Naive thymus-derived CD4-positive, alpha-beta T cell (primary cell): ENCODE measurements around the gene LATS1. TPM values are rescaled to one million over a fixed set of nuclear protein-coding genes. Genes with fewer than 3 reads are reported as not detected.
A peak's percentile ranks its signal among the peaks of the same experiment; 100 is the strongest.

Source experiments
- ATAC-seq: fragments of 150-1000 bp; cut with Tn5 transposase; 2 replicates; pipeline ENCODE4 v1.10.0; 2021; ENCODE audit warnings: mild to moderate bottlenecking, moderate library complexity
- CTCF ChIA-PET: fragments of 350-600 bp; sonication (Branson Sonifier 250); formaldehyde crosslinking; loops from one replicate; lab custom pipeline; 2021; ENCODE audit warnings: antibody characterized with exemption; lab: Charles Lee
- POLR2A ChIA-PET: fragments of 350-600 bp; sonication (Branson Sonifier 250); formaldehyde crosslinking; loops from one replicate; lab custom pipeline; 2021; ENCODE audit warnings: antibody characterized with exemption, inconsistent platforms; lab: Charles Lee
- DNase-seq, 9 donors: peaks; one replicate each; pipeline versions ENCODE4 v3.0.0 to v3.0.0-alpha.2; 2020 to 2022; ENCODE audit warnings: mixed read lengths in 1 of 9
- H3K27ac ChIP-seq: one replicate; pipeline ENCODE4 v1.7.0; 2013; ENCODE audit warnings: mild to moderate bottlenecking, low read depth, low read length, moderate library complexity
- H3K27me3 ChIP-seq, 2 donors: one replicate each; pipeline ENCODE4 v1.7.0; 2013; ENCODE audit warnings: low read length in 2 of 2, mild to moderate bottlenecking in 2 of 2, moderate library complexity in 2 of 2; ENCODE audit not compliant: control insufficient read depth in 2 of 2, insufficient read depth in 2 of 2
- H3K36me3 ChIP-seq, 3 experiments: 1 replicate in 2 of 3; 2 replicates in 1 of 3; pipeline ENCODE4 v1.7.0; 2013; ENCODE audit warnings: low read length in 3 of 3, mild to moderate bottlenecking in 3 of 3, moderate library complexity in 1 of 3; ENCODE audit not compliant: insufficient read depth in 3 of 3, control insufficient read depth in 2 of 3
- H3K4me1 ChIP-seq, 2 donors: one replicate each; pipeline ENCODE4 v1.7.0; 2013; ENCODE audit warnings: low read length in 2 of 2, mild to moderate bottlenecking in 2 of 2, moderate library complexity in 1 of 2; ENCODE audit not compliant: control insufficient read depth in 2 of 2, insufficient read depth in 2 of 2
- H3K4me3 ChIP-seq: 2 replicates; pipeline ENCODE4 v1.7.0; 2013; ENCODE audit warnings: mild to moderate bottlenecking, low read length
- H3K9me3 ChIP-seq, 3 experiments: 1 replicate in 2 of 3; 2 replicates in 1 of 3; pipeline ENCODE4 v1.7.0; 2013; ENCODE audit warnings: low read length in 3 of 3; ENCODE audit not compliant: control insufficient read depth in 2 of 3
- H3K27ac Mint-ChIP-seq, 9 donors: one replicate each; pipeline ENCODE4 v1.8.0; 2020 to 2022; ENCODE audit warnings: mixed read lengths in 9 of 9, mild to moderate bottlenecking in 8 of 9, moderate library complexity in 5 of 9, inconsistent platforms in 2 of 9
- H3K27me3 Mint-ChIP-seq, 5 donors: one replicate each; pipeline ENCODE4 v1.8.0; 2021 to 2022; ENCODE audit warnings: mixed read lengths in 5 of 5, mild to moderate bottlenecking in 1 of 5
- H3K36me3 Mint-ChIP-seq, 5 donors: one replicate each; pipeline ENCODE4 v1.8.0; 2020 to 2022; ENCODE audit warnings: mixed read lengths in 5 of 5, mild to moderate bottlenecking in 3 of 5, inconsistent platforms in 1 of 5
- H3K4me1 Mint-ChIP-seq, 7 donors: one replicate each; pipeline ENCODE4 v1.8.0; 2020 to 2022; ENCODE audit warnings: mixed read lengths in 7 of 7, mild to moderate bottlenecking in 3 of 7, inconsistent platforms in 1 of 7
- H3K4me3 Mint-ChIP-seq, 10 donors: one replicate each; pipeline ENCODE4 v1.8.0; 2020 to 2022; ENCODE audit warnings: mild to moderate bottlenecking in 10 of 10, mixed read lengths in 10 of 10, moderate library complexity in 6 of 10, inconsistent platforms in 2 of 10
- H3K9me3 Mint-ChIP-seq, 11 donors: one replicate each; pipeline ENCODE4 v1.8.0; 2020 to 2022; ENCODE audit warnings: mixed read lengths in 11 of 11, mild to moderate bottlenecking in 4 of 11, inconsistent platforms in 1 of 11, moderate library complexity in 1 of 11
- intact Hi-C, 2 donors: fragments of 100-400 bp; cut with micrococcal nuclease; formaldehyde crosslinking; loops; one replicate each; pipeline ENCODE4 v1.15.1; 2023
- polyA plus RNA-seq, 2 donors: library from polyadenylated mRNA; unstranded; fragments of 300-500 nt; fragmentation: Illumina TruSeq; gene quantifications; one replicate each; pipeline ENCODE4 v1.2.3, GENCODE V29; 2021
- total RNA-seq, 6 experiments: library from RNA in 5 of 6; stranded (reverse) in 5 of 6; gene quantifications; 1 replicate in 5 of 6; 2 replicates in 1 of 6; pipeline ENCODE4 v1.2.3 and lab custom pipeline; 2021 to 2026

LATS1 gene
- total RNA-seq (10 to 100 TPM; 33.3 to 49.5 (median 44.6) TPM), polyA plus RNA-seq (10 to 100 TPM; 14.2 to 17.7 TPM), total RNA-seq (lab: John Stamatoyannopoulos, UW) (63.9 reads per million, percentile 76 among the genes with 10 or more reads in this experiment)

DNA sequence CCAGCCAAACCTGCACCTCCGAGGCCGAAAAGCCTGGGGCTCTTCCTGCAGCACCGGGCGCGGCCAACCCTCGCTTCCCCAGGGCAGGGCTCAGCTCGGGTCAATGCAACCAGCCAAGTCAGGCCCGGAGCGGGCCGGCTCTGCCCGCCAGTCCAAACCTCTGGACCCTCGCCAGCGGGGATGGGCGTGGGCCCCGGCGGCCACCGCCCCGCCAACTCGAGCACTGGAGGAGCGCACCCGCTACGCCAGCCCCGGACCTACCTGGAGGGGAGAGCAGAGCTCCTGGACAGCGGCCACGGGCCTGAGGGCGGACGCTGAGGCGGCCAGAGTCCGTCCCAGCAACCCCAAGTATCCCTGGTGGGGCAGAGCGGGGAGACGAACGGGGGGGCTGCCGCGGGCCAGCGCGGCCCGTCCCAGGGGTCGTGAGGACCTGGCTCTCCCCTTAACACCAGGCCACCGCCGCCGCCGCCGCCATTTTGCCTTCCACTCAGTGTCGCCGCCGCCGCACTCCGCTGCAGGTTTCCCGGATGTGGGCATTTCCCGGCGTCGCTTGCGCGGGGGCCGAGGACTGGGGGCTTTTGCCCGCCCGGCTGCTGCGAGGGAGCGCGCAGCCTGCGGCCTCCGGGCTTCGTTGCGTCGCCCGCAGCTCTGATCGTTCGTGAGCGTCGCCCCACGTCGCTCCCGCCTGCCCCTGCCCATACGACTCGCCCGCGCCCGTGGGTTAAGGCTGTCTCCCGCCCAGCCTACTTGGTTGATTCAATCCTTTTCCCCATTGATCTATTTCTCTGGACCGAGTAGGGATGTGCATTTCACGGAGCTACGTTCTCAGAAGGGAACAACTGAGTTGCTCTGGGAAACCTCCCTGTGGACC lies at the start of gene LATS1:
LATS1 (minus strand) TSS at position 514 of the 871 bp plus-strand sequence. CDS start 15,975 bp downstream, outside the sequence.
- intact Hi-C loops: loop anchor here (1.0 to 10.0 kb wide), 9 partner anchors 28 to 693 kb away; partner anchors contain the start of genes KATNA1 (in 2 of the 2), LRP11 (in 2 of the 2), NUP43 (in 2 of the 2) and PPIL4 (in 2 of the 2)
- POLR2A ChIA-PET: interaction anchor here (0.6 to 4.6 kb wide), 18 partner anchors 10 to 173 kb away, joined by 3 to 67 read pairs (median 3); partner anchors contain the start of genes GINM1, LRP11, NUP43 and PCMT1
- peaks cover 18 to 51% (median 44%) of the 10 kb centered on the region in 7 donors for H3K4me1 Mint-ChIP-seq

DNA sequence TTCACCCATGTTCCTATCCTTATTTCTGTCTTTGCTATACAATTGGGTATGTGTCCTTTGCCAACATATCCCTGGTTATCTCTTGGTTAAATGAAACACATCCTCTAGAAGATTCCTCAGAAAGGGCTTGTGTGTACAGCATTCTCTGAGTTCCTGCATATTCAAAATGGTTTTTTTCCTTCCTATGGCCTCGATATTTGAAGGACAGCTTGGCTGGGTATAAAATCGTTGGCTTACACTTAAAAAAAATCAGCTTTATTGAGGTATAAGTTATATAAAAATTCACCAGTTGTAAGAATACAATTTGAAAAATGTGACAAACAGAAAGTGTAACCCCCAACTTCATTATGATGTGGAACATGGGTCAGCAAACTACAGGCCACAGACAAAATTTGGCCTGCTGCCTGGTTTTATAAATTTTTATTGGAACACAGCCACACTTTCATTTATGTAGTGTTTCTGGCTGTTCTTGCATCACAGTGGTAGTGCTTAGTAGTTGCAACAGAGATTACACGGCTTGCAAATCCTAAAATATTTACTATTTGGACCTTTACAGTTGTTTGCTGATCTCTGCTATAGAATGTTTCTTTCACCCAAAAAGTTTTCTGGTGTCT lies 48.4 kb upstream of the LATS1 start:
- POLR2A ChIA-PET: no interaction called here
- H3K4me3 ChIP-seq: no peak overlapping the region
- no peak overlapping the region for H3K4me3 Mint-ChIP-seq
- peaks cover 0 to 7% (median 0%) of the 10 kb centered on the region in 3 experiments for H3K9me3 ChIP-seq
- peaks cover 4 to 28% (median 17%) of the 10 kb centered on the region in 7 donors for H3K4me1 Mint-ChIP-seq
- H3K27ac ChIP-seq: no peak overlapping the region
- H3K4me1 ChIP-seq: no peaks in the 10 kb centered on the region
- ATAC-seq: no peak
- intact Hi-C loops: no loop called here
- no peaks in the 10 kb centered on the region for H3K27me3 ChIP-seq
- peaks cover 0 to 10% (median 0%) of the 10 kb centered on the region in 3 experiments for H3K36me3 ChIP-seq
- H3K36me3 Mint-ChIP-seq: peaks cover 3 to 32% (median 26%) of the 10 kb centered on the region in 5 donors
- H3K9me3 Mint-ChIP-seq: peaks cover 0 to 10% (median 4%) of the 10 kb centered on the region in 11 donors
- H3K27ac Mint-ChIP-seq: peak overlapping the region in 1 of 9 donors; percentile 56
- no peak for DNase-seq
- no peaks in the 10 kb centered on the region for H3K27me3 Mint-ChIP-seq
- CTCF ChIA-PET: interaction anchor here (0.6 kb wide), 1 partner anchor 77 kb away, joined by 3 read pairs; no protein-coding TSS in a partner anchor

More for the DNA sequence above, at the start of gene LATS1:
- Histone ChIP-seq H3K27me3 (no peaks in the 10 kb centered on the region), H3K36me3 (peaks cover 0 to 10% (median 0%) of the 10 kb centered on the region in 3 experiments), H3K27ac (peak within 1 kb of the TSS; percentile 97), H3K4me1 (peaks cover 11 to 19% of the 10 kb centered on the region in 2 donors), H3K4me3 (peak within 1 kb of the TSS; percentile 72), H3K9me3 (no peaks in the 10 kb centered on the region)
- Mint-ChIP-seq H3K27me3 (no peaks in the 10 kb centered on the region), H3K9me3 (peaks cover 0 to 3% (median 0%) of the 10 kb centered on the region in 11 donors), H3K36me3 (peaks cover 0 to 13% (median 0%) of the 10 kb centered on the region in 5 donors), H3K4me3 (peak within 1 kb of the TSS; percentile 89 to 99 (median 94)), H3K27ac (peak within 1 kb of the TSS; percentile 95 to 99 (median 97))
- CTCF ChIA-PET: interaction anchor here (0.8 to 2.1 kb wide), 2 partner anchors 28 to 172 kb away, joined by 4 to 12 read pairs; partner anchors contain the start of gene PPIL4
- DNase-seq (peak; percentile 76 to 96 (median 91)), ATAC-seq (peak; percentile 96)

DNA sequence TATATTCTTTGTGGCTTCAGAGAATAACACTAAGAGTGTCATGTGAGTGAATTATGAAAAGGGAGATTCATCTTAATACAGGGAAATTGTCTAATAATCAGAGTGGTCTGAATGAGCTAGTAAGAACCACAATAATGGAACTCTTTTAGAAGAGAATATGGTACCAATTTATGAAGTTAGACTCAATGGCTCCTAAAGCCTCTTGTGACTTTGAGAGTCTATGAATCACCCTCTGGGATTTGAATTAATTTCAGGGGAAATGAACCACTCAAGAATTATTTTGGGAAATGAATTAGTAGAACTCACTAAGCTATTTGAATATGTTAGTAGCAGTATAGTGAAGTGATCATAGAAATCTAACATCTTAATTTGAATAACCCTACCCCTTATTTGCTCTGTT lies 46.0 kb upstream of the LATS1 start:
- DNase-seq (no peak), ATAC-seq (no peak)
- Histone ChIP-seq H3K9me3 (peaks cover 0 to 7% (median 0%) of the 10 kb centered on the region in 3 experiments), H3K4me1 (no peaks in the 10 kb centered on the region), H3K36me3 (peaks cover 0 to 15% (median 0%) of the 10 kb centered on the region in 3 experiments), H3K27me3 (no peaks in the 10 kb centered on the region), H3K27ac (no peak overlapping the region), H3K4me3 (no peak overlapping the region)
- H3K27ac Mint-ChIP-seq: peak overlapping the region in 1 of 9 donors; percentile 68
- POLR2A ChIA-PET: interaction anchor here (0.5 to 1.2 kb wide), 3 partner anchors 11 to 45 kb away, joined by 3 to 4 read pairs (median 3); partner anchors contain the start of gene LATS1
- CTCF ChIA-PET: interaction anchor here (0.6 to 0.9 kb wide), 3 partner anchors 10 to 104 kb away, joined by 3 to 5 read pairs (median 3); no protein-coding TSS in a partner anchor
- intact Hi-C loops: no loop called here
- no peaks in the 10 kb centered on the region for H3K27me3 Mint-ChIP-seq
- H3K36me3 Mint-ChIP-seq: peaks cover 10 to 31% (median 24%) of the 10 kb centered on the region in 5 donors
- peaks cover 4 to 36% (median 21%) of the 10 kb centered on the region in 7 donors for H3K4me1 Mint-ChIP-seq
- H3K9me3 Mint-ChIP-seq: peaks cover 0 to 10% (median 4%) of the 10 kb centered on the region in 11 donors
- no peak overlapping the region for H3K4me3 Mint-ChIP-seq

DNA sequence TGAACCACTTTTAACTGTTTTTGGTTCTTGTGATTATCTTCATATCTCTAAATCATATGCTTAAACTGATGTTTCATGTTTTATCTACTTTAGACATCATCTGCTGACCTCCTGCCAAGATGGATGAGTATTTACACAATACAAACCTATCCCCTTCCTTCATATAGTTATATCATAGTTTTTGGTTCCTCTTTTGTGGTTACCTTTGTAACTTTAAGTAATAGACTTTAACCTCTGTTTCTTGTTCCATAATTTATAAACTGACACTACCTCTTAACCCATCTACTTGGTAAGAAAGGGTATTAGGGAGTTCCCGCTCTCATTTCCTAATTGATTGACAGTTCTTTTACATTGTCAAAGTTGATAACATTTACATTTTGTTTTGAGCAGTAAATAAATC lies 43.5 kb upstream of the LATS1 start:
- Mint-ChIP-seq H3K27ac (no peak overlapping the region), H3K27me3 (no peaks in the 10 kb centered on the region), H3K36me3 (peaks cover 10 to 24% (median 15%) of the 10 kb centered on the region in 5 donors), H3K4me3 (no peak overlapping the region), H3K9me3 (peaks cover 0 to 8% (median 3%) of the 10 kb centered on the region in 11 donors), H3K4me1 (peaks cover 4 to 42% (median 27%) of the 10 kb centered on the region in 7 donors)
- DNase-seq (no peak), ATAC-seq (peak; percentile 73)
- no peak overlapping the region for H3K4me3 ChIP-seq
- no peaks in the 10 kb centered on the region for H3K27me3 ChIP-seq
- intact Hi-C loops: no loop called here
- H3K4me1 ChIP-seq: no peaks in the 10 kb centered on the region
- H3K27ac ChIP-seq: no peak overlapping the region
- peaks cover 0 to 6% (median 0%) of the 10 kb centered on the region in 3 experiments for H3K9me3 ChIP-seq
- ChIA-PET CTCF (no interaction called here), POLR2A (no interaction called here)
- peaks cover 0 to 15% (median 0%) of the 10 kb centered on the region in 3 experiments for H3K36me3 ChIP-seq

DNA sequence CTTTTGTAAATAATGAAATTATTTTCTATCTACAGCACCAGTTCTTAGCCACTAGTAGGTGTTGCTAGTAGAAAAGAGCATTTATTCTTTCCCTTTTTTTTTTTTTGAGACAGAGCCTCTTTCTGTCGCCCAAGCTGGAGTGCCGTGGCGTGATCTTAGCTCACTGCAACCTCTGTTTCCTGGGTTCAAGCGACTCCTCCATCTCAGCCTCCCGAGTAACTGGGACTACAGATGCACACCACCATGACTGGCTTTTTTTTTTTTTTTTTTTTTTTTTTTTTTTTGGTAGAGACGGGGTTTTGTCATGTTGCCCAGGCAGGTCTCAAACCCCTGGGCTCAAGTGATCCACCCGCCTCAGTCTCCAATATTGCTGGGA lies 38.3 kb upstream of the LATS1 start:
- Mint-ChIP-seq H3K9me3 (no peaks in the 10 kb centered on the region), H3K36me3 (peaks cover 0 to 15% (median 8%) of the 10 kb centered on the region in 5 donors), H3K27ac (no peak overlapping the region), H3K27me3 (no peaks in the 10 kb centered on the region), H3K4me3 (no peak overlapping the region), H3K4me1 (peaks cover 18 to 43% (median 29%) of the 10 kb centered on the region in 7 donors)
- ATAC-seq: no peak
- H3K27me3 ChIP-seq: no peaks in the 10 kb centered on the region
- ChIA-PET POLR2A (no interaction called here), CTCF (interaction anchor here (0.6 kb wide), 1 partner anchor 12 kb away, joined by 3 read pairs; no protein-coding TSS in a partner anchor)
- no peaks in the 10 kb centered on the region for H3K9me3 ChIP-seq
- no peak for DNase-seq
- no peak overlapping the region for H3K4me3 ChIP-seq
- peaks cover 0 to 9% (median 0%) of the 10 kb centered on the region in 3 experiments for H3K36me3 ChIP-seq
- H3K4me1 ChIP-seq: peaks cover 0 to 6% of the 10 kb centered on the region in 2 donors
- H3K27ac ChIP-seq: no peak overlapping the region
- intact Hi-C loops: no loop called here
